ENCODE measurements around the gene C22orf23.
A peak's percentile ranks its signal among the peaks of the same experiment; 100 is the strongest.

GRCh38 chr22:37905534-37906363 is 47.7 kb downstream of the C22orf23 start, which contains the start of gene MICALL1:
- TF ChIP-seq NR3C1 (IDR thresholded peaks at IDR 0.05): no peak
- TF ChIP-seq POLR2A (IDR thresholded peaks at IDR 0.05; ENCODE audit: low read length): peak; percentile 28; the same call in 1 of the 2 replicates
